HG02852 (cell line): Measurements from ENCODE around the gene GJA1.
"Not testable (repeated sequence)": the region's sequence is repeated elsewhere in the genome, so short reads cannot be mapped to it uniquely, and the experiment has no call there.

Source experiments
- ATAC-seq: cut with Tn5 transposase; IDR thresholded peaks from one replicate; pipeline ENCODE4 v1.9.1; 2021; ENCODE audit warnings: mild to moderate bottlenecking, moderate library complexity; ENCODE audit not compliant: unreplicated experiment

GJA1 gene

GRCh38 chr6:121436960-121437850, 1.8 kb downstream of the GJA1 start:
- no peak for ATAC-seq

GRCh38 chr6:121437851-121438651, 2.6 kb downstream of the GJA1 start:
- ATAC-seq, result no peak

- no peak for ATAC-seq
Observed at GRCh38 chr6:121438869-121439268, 3.4 kb downstream of the GJA1 start.

- ATAC-seq, result no peak
Observed at GRCh38 chr6:121439475-121439874, 4.0 kb downstream of the GJA1 start.

- no peak for ATAC-seq
Observed at GRCh38 chr6:121439926-121440325, 4.5 kb downstream of the GJA1 start.

GRCh38 chr6:121441477-121441876, 6.0 kb downstream of the GJA1 start:
- no peak for ATAC-seq

- ATAC-seq, result no peak
Observed at GRCh38 chr6:121442576-121442975, 7.1 kb downstream of the GJA1 start.

- no peak for ATAC-seq
Observed at GRCh38 chr6:121443971-121444541, 8.6 kb downstream of the GJA1 start.

GRCh38 chr6:121446705-121447104, 11.3 kb downstream of the GJA1 start:
- not testable (repeated sequence) for ATAC-seq

GRCh38 chr6:121447746-121448145, 12.3 kb downstream of the GJA1 start:
- ATAC-seq, result not testable (repeated sequence)

- ATAC-seq, result not testable (repeated sequence)
Observed at GRCh38 chr6:121448528-121448927, 13.1 kb downstream of the GJA1 start.

- no peak for ATAC-seq
Observed at GRCh38 chr6:121449331-121449730, 13.9 kb downstream of the GJA1 start.

GRCh38 chr6:121450242-121450641, 14.8 kb downstream of the GJA1 start:
- no peak for ATAC-seq

- no peak for ATAC-seq
Observed at GRCh38 chr6:121451250-121451649, 15.8 kb downstream of the GJA1 start.

GRCh38 chr6:121453191-121453590, 17.7 kb downstream of the GJA1 start:
- ATAC-seq, result no peak

- peak; percentile 91 for ATAC-seq
Observed at GRCh38 chr6:121460170-121460569, 24.7 kb downstream of the GJA1 start.

- no peak for ATAC-seq
Observed at GRCh38 chr6:121463087-121463486, 27.6 kb downstream of the GJA1 start.

- ATAC-seq, result no peak
Observed at GRCh38 chr6:121465101-121465500, 29.7 kb downstream of the GJA1 start.

GRCh38 chr6:121479486-121480098, 44.1 kb downstream of the GJA1 start:
- no peak for ATAC-seq

- ATAC-seq, result no peak
Observed at GRCh38 chr6:121480099-121480713, 44.8 kb downstream of the GJA1 start.
